GM12801 (cell line): ENCODE data around the gene SNAPC5.

Experiments
- TF ChIP-seq, protein P1 (sequence below): IDR thresholded peaks from one replicate; pipeline ENCODE4 v1.5.1; 2011; ENCODE audit warnings: control low read depth; ENCODE audit not compliant: insufficient read length; ENCODE audit errors: extremely low read depth

Gene SNAPC5

DNA sequence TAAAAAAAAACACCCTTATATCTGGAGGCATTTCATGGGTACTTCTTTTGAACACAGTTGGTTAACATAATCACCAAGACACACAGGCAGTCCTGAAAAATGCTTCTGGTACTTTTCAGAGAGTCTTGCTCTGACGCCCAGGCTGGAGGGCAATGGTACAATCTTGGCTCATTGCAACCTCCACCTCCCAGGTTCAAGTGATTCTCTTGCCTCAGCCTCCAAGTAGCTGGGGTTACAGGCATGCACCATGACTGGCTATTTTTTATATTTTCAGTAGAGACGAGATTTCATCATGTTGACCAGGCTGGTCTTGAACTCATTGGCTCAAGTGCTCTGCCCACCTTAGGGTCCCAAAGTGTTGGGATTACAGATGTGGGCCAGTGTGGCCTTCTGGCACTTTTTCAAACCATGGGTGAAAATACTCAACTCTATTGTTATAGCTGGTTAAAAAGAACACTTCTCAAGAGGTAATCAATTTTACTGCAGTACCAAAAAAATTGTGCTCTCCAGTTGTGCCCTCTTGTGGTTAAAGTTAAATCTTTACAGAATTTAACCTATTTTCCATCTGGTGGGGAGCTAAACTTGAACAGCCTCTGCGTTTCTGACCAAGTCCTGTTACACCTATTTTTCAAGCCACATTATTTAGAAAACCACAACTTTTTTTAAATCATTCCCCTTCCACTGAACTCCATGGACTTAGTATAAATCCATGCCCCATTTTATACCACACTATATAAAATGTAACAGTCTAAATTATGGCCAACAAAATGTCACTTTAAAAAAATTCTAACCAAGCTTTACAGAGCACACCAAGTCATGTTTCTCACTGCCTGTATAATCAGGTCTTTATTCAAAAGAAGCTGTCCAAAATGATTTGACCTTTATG lies 1.2 kb upstream of the SNAPC5 start:
- TF ChIP-seq, protein P1, sequence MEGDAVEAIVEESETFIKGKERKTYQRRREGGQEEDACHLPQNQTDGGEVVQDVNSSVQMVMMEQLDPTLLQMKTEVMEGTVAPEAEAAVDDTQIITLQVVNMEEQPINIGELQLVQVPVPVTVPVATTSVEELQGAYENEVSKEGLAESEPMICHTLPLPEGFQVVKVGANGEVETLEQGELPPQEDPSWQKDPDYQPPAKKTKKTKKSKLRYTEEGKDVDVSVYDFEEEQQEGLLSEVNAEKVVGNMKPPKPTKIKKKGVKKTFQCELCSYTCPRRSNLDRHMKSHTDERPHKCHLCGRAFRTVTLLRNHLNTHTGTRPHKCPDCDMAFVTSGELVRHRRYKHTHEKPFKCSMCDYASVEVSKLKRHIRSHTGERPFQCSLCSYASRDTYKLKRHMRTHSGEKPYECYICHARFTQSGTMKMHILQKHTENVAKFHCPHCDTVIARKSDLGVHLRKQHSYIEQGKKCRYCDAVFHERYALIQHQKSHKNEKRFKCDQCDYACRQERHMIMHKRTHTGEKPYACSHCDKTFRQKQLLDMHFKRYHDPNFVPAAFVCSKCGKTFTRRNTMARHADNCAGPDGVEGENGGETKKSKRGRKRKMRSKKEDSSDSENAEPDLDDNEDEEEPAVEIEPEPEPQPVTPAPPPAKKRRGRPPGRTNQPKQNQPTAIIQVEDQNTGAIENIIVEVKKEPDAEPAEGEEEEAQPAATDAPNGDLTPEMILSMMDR: no peak

DNA sequence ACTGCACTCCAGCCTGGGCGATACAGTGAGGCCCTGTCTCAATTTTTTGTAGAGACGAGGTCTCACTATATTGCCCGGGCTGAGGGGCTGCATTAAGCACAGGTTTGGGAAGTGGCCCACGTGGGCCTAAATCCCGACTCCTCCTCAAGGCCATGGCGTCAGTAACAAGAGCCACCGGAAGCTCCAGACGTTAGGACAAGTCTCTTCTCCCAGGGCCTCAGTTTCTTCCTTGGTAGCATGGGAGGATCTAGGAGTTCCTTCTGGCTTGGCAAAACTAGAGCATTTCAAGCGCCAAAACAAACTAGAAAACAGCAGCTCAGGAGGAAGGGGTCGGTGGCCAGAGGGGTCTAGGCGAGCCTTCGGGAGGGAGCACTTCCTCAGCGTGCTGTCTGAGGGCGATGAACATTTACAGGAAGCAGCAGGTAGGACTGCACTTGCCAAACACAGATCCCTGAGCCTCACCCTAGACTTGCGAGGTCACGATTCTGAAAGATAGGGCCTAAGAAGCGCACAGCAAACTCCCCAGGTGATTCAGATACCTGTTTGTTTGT lies 536 bp downstream of the SNAPC5 start:
- TF ChIP-seq, protein P1: no peak

DNA sequence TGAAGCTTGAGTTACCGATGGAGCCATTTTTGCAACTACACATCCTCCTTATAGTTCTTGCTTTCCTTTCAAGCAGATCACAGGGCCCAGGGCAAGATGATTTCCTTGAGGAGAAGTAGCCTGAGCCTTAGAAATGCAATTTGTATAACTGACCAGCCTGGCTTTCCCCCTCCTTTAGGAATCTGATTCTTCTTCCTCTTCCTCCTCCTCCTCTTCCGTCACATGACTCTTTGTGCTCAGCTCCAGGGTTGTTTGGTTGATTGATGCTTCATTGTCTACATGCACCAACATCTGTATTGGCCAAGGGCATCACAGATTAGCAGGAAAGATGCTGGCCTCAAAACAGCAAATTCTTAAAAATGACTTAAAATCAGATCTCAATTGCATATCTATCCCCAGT lies 3.3 kb downstream of the SNAPC5 start:
- TF ChIP-seq, protein P1: no peak

DNA sequence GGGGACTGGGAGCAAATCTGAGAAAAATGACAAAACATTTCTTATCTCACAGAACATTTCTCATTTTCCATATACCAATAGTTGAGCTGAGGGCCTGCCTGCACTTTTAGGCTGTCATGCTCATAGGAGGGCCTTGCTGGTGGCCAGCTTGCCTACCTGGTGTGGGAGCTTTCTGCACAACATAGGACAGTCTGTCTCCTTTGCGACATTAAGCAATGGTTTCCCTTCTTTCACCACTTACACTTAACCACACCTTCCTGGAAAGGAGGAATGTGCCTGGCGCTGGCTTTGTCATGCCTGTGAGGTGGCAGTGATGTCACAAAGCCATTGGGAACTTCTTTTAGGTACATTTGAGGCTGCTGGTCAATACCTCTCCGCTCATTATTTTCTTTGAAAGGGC lies 5.7 kb downstream of the SNAPC5 start:
- TF ChIP-seq, protein P1: no peak

DNA sequence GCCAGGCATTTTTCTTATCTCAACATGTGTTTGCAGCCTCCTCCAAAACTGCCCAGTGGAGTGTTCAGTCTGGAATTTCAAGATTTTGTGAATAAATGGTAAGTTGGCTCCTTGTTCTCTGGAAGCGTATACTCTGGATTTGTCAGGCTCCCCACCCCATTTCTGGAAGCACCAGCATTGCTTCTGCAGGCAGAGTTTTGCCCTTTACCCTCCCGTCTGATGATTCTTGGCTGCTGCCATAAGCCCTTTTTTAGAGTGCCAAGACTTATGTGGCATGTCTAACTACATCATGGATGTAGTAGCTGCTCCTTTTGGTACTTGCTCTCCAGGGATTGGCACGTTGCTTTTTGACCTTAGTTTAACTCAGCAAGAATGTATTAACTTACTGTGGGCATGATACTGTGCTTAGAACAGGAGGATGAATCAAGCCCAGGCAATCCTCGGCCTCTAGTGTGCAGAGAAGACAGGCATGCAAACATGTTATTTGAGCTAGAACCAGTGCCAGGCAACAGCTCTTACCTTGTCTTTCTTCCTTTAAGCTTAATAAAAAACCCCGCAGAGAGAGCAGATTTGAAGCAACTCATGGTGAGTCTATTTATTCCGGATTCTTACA lies 8.3 kb downstream of the SNAPC5 start:
- TF ChIP-seq, protein P1: no peak

DNA sequence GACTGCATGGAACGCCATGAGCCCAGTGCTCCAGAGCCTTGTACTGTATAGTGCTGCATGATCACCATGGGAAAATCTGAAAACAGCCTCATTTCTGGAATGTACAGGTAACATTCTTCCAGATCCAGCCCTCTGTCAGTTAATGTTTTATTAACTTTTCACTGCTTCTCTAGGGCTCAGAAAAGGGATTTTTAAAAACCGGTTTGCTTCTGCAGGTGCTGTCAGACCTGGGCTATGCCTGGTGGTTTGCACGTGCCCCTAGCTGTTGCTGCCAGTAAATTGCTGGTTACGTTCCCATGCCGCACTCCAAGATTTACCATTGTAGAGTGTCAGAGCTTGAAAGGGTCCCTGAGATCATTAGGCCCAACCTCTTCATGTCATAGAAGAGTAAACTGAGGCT lies 9.0 kb downstream of the SNAPC5 start:
- TF ChIP-seq, protein P1: no peak

DNA sequence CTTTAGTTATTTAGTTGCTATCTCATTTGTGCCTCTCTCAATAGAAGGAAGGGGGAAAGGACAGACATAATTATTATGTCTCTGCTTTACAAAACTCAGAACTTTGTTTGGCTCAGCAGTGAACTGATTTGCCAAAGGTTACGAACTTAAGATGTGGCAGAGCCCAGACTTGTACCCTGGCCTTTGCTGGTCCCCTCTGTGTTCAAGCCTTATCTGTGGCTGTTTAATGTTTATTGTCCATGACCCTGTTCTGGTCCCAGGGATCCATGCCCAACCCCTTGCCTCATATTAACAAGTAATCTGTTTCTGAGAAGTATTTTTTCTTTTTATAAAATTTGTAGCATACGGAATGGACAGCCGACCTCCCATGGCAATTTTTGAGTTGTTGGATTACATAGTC lies 10.7 kb downstream of the SNAPC5 start:
- TF ChIP-seq, protein P1: no peak
